HepG2 (cell line): ENCODE measurements around the gene DPH1. TPM values are rescaled to one million over a fixed set of nuclear protein-coding genes. Genes with fewer than 3 reads are reported as not detected.

Experiments
- ATAC-seq: fragments of 200-7000 bp; cut with Tn5 transposase; 3 replicates; pipeline ENCODE4 v1.9.1; 2020; ENCODE audit warnings: mild to moderate bottlenecking, moderate library complexity
- BruUV-seq: library from RNA; stranded (reverse); fragments of 400-500 nt; replicated peaks from 2 replicates; lab custom pipeline; 2021; lab: Mats Ljungman, UMichigan
- CTCF ChIA-PET: fragments of 300-600 bp; formaldehyde crosslinking; extraction: SDS; loops from one replicate; lab custom pipeline; 2021; ENCODE audit warnings: low total read pairs, inconsistent platforms, low intra/inter-chr PET ratio; lab: Yijun Ruan, JAX
- POLR2A ChIA-PET: fragments of 350-600 bp; sonication (Branson Sonifier 250); formaldehyde crosslinking; loops from one replicate; lab custom pipeline; 2020; ENCODE audit warnings: antibody characterized with exemption, inconsistent platforms; lab: Yijun Ruan, JAX
- DNase-seq: peaks from one replicate; pipeline ENCODE4 v3.0.0-alpha.2; 2015; ENCODE audit warnings: low spot score
- FAIRE-seq: peaks from 3 replicates; lab custom pipeline; 2011; peaks lifted over from hg19 to GRCh38; lab: Jason Lieb, UNC
- H2AFZ ChIP-seq: one replicate; pipeline ENCODE4 v1.6.1; 2011; ENCODE audit warnings: low read length, inconsistent platforms
- H3K27ac ChIP-seq: fragments of 300-600 bp; 3 replicates; pipeline ENCODE4 v1.8.0; 2011; ENCODE audit warnings: mixed run types, mild to moderate bottlenecking, mixed read lengths, low read length, inconsistent platforms; ENCODE audit not compliant: insufficient read depth; ENCODE audit errors: extremely low read length
- H3K27me3 ChIP-seq, 2 experiments: fragments of 200-600 bp in 1 of 2; 2 replicates in 1 of 2; 3 replicates in 1 of 2; pipeline versions ENCODE4 v1.6.0 to v1.8.0; 2011; ENCODE audit warnings: low read length in 2 of 2, mild to moderate bottlenecking in 2 of 2, moderate library complexity in 2 of 2, inconsistent platforms in 1 of 2; ENCODE audit not compliant: insufficient read depth in 2 of 2, control insufficient read depth in 1 of 2
- H3K36me3 ChIP-seq, 2 experiments: fragments of 200-600 bp in 1 of 2; replicated peaks in 1 of 2; 2 replicates in 1 of 2; 3 replicates in 1 of 2; pipeline versions ENCODE4 v1.5.1 to v1.8.0; 2011; ENCODE audit warnings: low read length in 2 of 2, inconsistent platforms in 1 of 2; ENCODE audit not compliant: insufficient read depth in 2 of 2, control insufficient read depth in 1 of 2
- H3K4me1 ChIP-seq: 2 replicates; pipeline ENCODE4 v1.5.1; 2012; ENCODE audit warnings: low read length, inconsistent platforms; ENCODE audit not compliant: insufficient read depth
- H3K4me2 ChIP-seq: 2 replicates; pipeline ENCODE4 v1.6.0; 2011; ENCODE audit warnings: low read depth, low read length, inconsistent platforms
- H3K4me3 ChIP-seq, 3 experiments: fragments of 200-600 bp in 1 of 3; sonication (generic), shearing (Covaris generic) in 1 of 3; replicated peaks in 1 of 3; 2 replicates each; pipeline ENCODE4 v1.5.1; 2011 to 2016; ENCODE audit warnings: low read length in 3 of 3, inconsistent platforms in 2 of 3, low read depth in 2 of 3, mild to moderate bottlenecking in 2 of 3, control low read depth in 1 of 3, mixed read lengths in 1 of 3; ENCODE audit not compliant: insufficient read depth in 1 of 3
- H3K79me2 ChIP-seq: one replicate; pipeline ENCODE4 v1.6.1; 2011; ENCODE audit warnings: low read length, inconsistent platforms; ENCODE audit not compliant: insufficient read depth
- H3K9ac ChIP-seq: 2 replicates; pipeline ENCODE4 v1.6.0; 2011; ENCODE audit warnings: mild to moderate bottlenecking, low read depth, low read length, inconsistent platforms; ENCODE audit not compliant: insufficient read depth
- H3K9me3 ChIP-seq: 2 replicates; pipeline ENCODE4 v1.5.1; 2012; ENCODE audit warnings: mild to moderate bottlenecking, low read length
- H4K20me1 ChIP-seq: 2 replicates; pipeline ENCODE4 v1.6.0; 2011; ENCODE audit warnings: inconsistent platforms, mild to moderate bottlenecking, low read length, moderate library complexity; ENCODE audit not compliant: insufficient read depth
- CAMTA2 ChIP-seq: sonication (generic); formaldehyde crosslinking; IDR thresholded peaks from 2 replicates; pipeline ENCODE4 v1.4.0; 2020; ENCODE audit warnings: mild to moderate bottlenecking, missing genetic modification reagents, borderline replicate concordance
- FOXP4 ChIP-seq: sonication (generic); formaldehyde crosslinking; IDR thresholded peaks from 2 replicates; pipeline ENCODE4 v1.4.0; 2020; ENCODE audit warnings: missing genetic modification reagents
- FUBP1 ChIP-seq: sonication (generic); formaldehyde crosslinking; IDR thresholded peaks from 2 replicates; pipeline ENCODE4 v1.5.1; 2020; ENCODE audit warnings: missing genetic modification reagents, mild to moderate bottlenecking, borderline replicate concordance
- JUN ChIP-seq: sonication (generic); formaldehyde crosslinking; IDR thresholded peaks from 2 replicates; pipeline ENCODE4 v1.4.0; 2020; ENCODE audit warnings: mild to moderate bottlenecking, missing genetic modification reagents
- NFRKB ChIP-seq: fragments of 450-650 bp; IDR thresholded peaks from 2 replicates; pipeline ENCODE4 v1.6.1; 2017
- NR2F6 ChIP-seq, 2 experiments: IDR thresholded peaks; 2 replicates each; pipeline ENCODE4 v1.6.1; 2016; ENCODE audit warnings: antibody characterized with exemption in 1 of 2, mild to moderate bottlenecking in 1 of 2
- POLR2G ChIP-seq: fragments of 200-400 bp; formaldehyde crosslinking; IDR thresholded peaks from 2 replicates; pipeline ENCODE4 v1.6.1; 2018; ENCODE audit warnings: mild to moderate bottlenecking, low read depth, low read length, moderate library complexity
- PRPF4 ChIP-seq: fragments of 200-400 bp; formaldehyde crosslinking; IDR thresholded peaks from 2 replicates; pipeline ENCODE4 v1.6.1; 2016; ENCODE audit warnings: low read length, low read depth; ENCODE audit not compliant: poor library complexity, severe bottlenecking
- TARDBP ChIP-seq: sonication (generic); formaldehyde crosslinking; IDR thresholded peaks from 2 replicates; pipeline ENCODE4 v1.8.0; 2022; ENCODE audit warnings: mild to moderate bottlenecking, missing genetic modification reagents
- TFDP1 ChIP-seq: IDR thresholded peaks from 2 replicates; pipeline ENCODE4 v1.6.1; 2016; ENCODE audit warnings: missing compliant biosample characterization, missing genetic modification reagents, borderline replicate concordance
- ZNF34 ChIP-seq: sonication (generic); formaldehyde crosslinking; IDR thresholded peaks from 2 replicates; pipeline ENCODE4 v1.4.0; 2020; ENCODE audit warnings: mild to moderate bottlenecking, missing genetic modification reagents, borderline replicate concordance
- WGBS: methylation state at CpG from one replicate; pipeline ENCODE4 v1.1.6; 2017; ENCODE audit warnings: low lambda C conversion rate; 5-methylcytosine and 5-hydroxymethylcytosine counted together
- in situ Hi-C: cut with HindIII; loops from 2 replicates; pipeline ENCODE4 v1.10.0; 2017; ENCODE audit warnings: low pct_unique_long_range_greater_than_20kb; ENCODE audit not compliant: extremely low pct_ligation_motif_present
- intact Hi-C: fragments of 100-400 bp; cut with micrococcal nuclease; formaldehyde crosslinking; loops from one replicate; pipeline ENCODE4 v1.10.0; 2022; ENCODE audit not compliant: unreplicated experiment
- polyA plus RNA-seq, 8 experiments: library from polyadenylated mRNA; depleted of rRNA in 3 of 8; stranded (reverse) in 7 of 8; unstranded in 1 of 8; fragments of >200 nt; fragmentation: Illumina TruSeq in 4 of 8; extraction: Trizol in 4 of 8; gene quantifications; 2 replicates each; pipeline versions ENCODE4 v1.2.1 to v1.2.3, GENCODE V29; 2011 to 2016; ENCODE audit warnings: low read depth in 4 of 8, missing spikeins in 1 of 8, mixed read lengths in 1 of 8; ENCODE audit not compliant: insufficient read depth in 1 of 8
- total RNA-seq, 5 experiments: library from RNA; depleted of rRNA; stranded (reverse); fragments of >200 nt; fragmentation: Illumina TruSeq; extraction: Trizol; gene quantifications; 2 replicates each; pipeline ENCODE4 v1.2.3, GENCODE V29; 2016; ENCODE audit warnings: low read depth in 1 of 5
- TF ChIP-seq, protein P1 (sequence below): sonication (generic); formaldehyde crosslinking; IDR thresholded peaks from 2 replicates; pipeline ENCODE4 v1.9.0; 2021; ENCODE audit warnings: missing genetic modification reagents, borderline replicate concordance

The DPH1 gene
- total and polyA plus RNA-seq, 2 of the 13 experiments (the other 11 are each of a cell fraction or from before 2014, with no cell fraction given) = 25.3 to 42.8 TPM

GRCh38 chr17:1997289-1997926 lies 32.5 kb upstream of the DPH1 start:
- BruUV-seq = no TSS peak
- peak overlapping the region; percentile 57 for H3K9ac ChIP-seq
- peak overlapping the region; percentile 38 to 66 (median 60); a peak in 5 of 6 replicates for H3K4me3 ChIP-seq
- ChIA-PET CTCF (no interaction called here), POLR2A (interaction anchor here (0.6 to 3.1 kb wide), 18 partner anchors 10 to 348 kb away, joined by 3 to 18 read pairs (median 4); partner anchors contain the start of genes RILP, RTN4RL1, SERPINF1 and SMYD4)
- no peaks in the 10 kb centered on the region for H3K79me2 ChIP-seq
- peak; percentile 67 for ATAC-seq
- H3K4me1 ChIP-seq = peaks cover 56% of the 10 kb centered on the region
- intact Hi-C loops (no loop called here), in situ Hi-C loops (no loop called here)
- peak overlapping the region; percentile 83 for H3K4me2 ChIP-seq
- no peaks in the 10 kb centered on the region for H3K9me3 ChIP-seq
- peak; percentile 70 for FAIRE-seq
- no peaks in the 10 kb centered on the region for H4K20me1 ChIP-seq
- 0% methylated on average over 8 of the region's 22 CpGs for WGBS
- H3K36me3 ChIP-seq = no peaks in the 10 kb centered on the region
- H3K27ac ChIP-seq = peak overlapping the region; percentile 70
- H3K27me3 ChIP-seq = peaks cover 0 to 10% of the 10 kb centered on the region in 2 experiments; a peak in 2 of 5 replicates
- DNase-seq = peak; percentile 78
- no peak overlapping the region for H2AFZ ChIP-seq
- TF ChIP-seq PRPF4 (no peak), TARDBP (CRISPR knock-in tag) (0 out of 2 replicates have a peak, but pooled peaks have one; percentile 19), NFRKB (no peak), JUN (CRISPR knock-in tag) (no peak), CAMTA2 (CRISPR knock-in tag) (0 out of 2 replicates have a peak, but pooled peaks have one; percentile 39), POLR2G (peak; percentile 34; the same call in 1 of the 2 replicates), NR2F6 (IDR thresholded peaks at IDR 0.05) (no peak), NR2F6 (CRISPR knock-in tag; IDR thresholded peaks at IDR 0.05) (0 out of 2 replicates have a peak, but pooled peaks have one; percentile 23), FUBP1 (CRISPR knock-in tag) (no peak), TFDP1 (CRISPR knock-in tag) (no peak), ZNF34 (CRISPR knock-in tag) (no peak), FOXP4 (0 out of 2 replicates have a peak, but pooled peaks have one; percentile 30)
- TF ChIP-seq, protein P1, sequence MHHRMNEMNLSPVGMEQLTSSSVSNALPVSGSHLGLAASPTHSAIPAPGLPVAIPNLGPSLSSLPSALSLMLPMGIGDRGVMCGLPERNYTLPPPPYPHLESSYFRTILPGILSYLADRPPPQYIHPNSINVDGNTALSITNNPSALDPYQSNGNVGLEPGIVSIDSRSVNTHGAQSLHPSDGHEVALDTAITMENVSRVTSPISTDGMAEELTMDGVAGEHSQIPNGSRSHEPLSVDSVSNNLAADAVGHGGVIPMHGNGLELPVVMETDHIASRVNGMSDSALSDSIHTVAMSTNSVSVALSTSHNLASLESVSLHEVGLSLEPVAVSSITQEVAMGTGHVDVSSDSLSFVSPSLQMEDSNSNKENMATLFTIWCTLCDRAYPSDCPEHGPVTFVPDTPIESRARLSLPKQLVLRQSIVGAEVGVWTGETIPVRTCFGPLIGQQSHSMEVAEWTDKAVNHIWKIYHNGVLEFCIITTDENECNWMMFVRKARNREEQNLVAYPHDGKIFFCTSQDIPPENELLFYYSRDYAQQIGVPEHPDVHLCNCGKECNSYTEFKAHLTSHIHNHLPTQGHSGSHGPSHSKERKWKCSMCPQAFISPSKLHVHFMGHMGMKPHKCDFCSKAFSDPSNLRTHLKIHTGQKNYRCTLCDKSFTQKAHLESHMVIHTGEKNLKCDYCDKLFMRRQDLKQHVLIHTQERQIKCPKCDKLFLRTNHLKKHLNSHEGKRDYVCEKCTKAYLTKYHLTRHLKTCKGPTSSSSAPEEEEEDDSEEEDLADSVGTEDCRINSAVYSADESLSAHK (CRISPR knock-in tag) = no peak
